Neural cell (in vitro differentiated cells): Measurements from ENCODE around the gene NME7. TPM values are rescaled to one million over a fixed set of nuclear protein-coding genes. Genes with fewer than 3 reads are reported as not detected.

Experiments used
- H2AFZ ChIP-seq: fragments of 200-600, 300-800 bp; sonication (generic), shearing (Covaris generic); 2 replicates; pipeline ENCODE4 v1.6.0; 2014; ENCODE audit warnings: low read depth, mild to moderate bottlenecking, antibody characterized with exemption, low read length, moderate library complexity
- H3F3A ChIP-seq: fragments of 200-600 bp; shearing (Covaris generic); 2 replicates; pipeline ENCODE4 v1.6.1; 2016; ENCODE audit warnings: mild to moderate bottlenecking, moderate library complexity, mixed read lengths, antibody characterized with exemption, low read length; ENCODE audit not compliant: insufficient read depth, poor library complexity, severe bottlenecking
- H3K27ac ChIP-seq: fragments of 200-600, 300-800 bp; sonication (generic), shearing (Covaris generic); 2 replicates; pipeline ENCODE4 v1.5.1; 2014; ENCODE audit warnings: mild to moderate bottlenecking, low read length, moderate library complexity
- H3K27me3 ChIP-seq: fragments of 300-800, 200-600 bp; sonication (generic), shearing (Covaris generic); 2 replicates; pipeline ENCODE4 v1.6.0; 2014; ENCODE audit warnings: mild to moderate bottlenecking, low read depth, low read length, moderate library complexity; ENCODE audit not compliant: insufficient read depth
- H3K36me3 ChIP-seq: fragments of 300-800, 200-600 bp; sonication (generic), shearing (Covaris generic); 2 replicates; pipeline ENCODE4 v1.5.1; 2014; ENCODE audit warnings: mild to moderate bottlenecking, antibody characterized with exemption, low read length, moderate library complexity; ENCODE audit not compliant: insufficient read depth
- H3K4me2 ChIP-seq: fragments of 300-800, 200-600 bp; sonication (generic), shearing (Covaris generic); 2 replicates; pipeline ENCODE4 v1.6.0; 2014; ENCODE audit warnings: mild to moderate bottlenecking, low read length
- H3K4me3 ChIP-seq: fragments of 300-800, 200-600 bp; sonication (generic), shearing (Covaris generic); 2 replicates; pipeline ENCODE4 v1.5.1; 2014; ENCODE audit warnings: mild to moderate bottlenecking, low read length, moderate library complexity
- H3K79me2 ChIP-seq: fragments of 200-600 bp; shearing (Covaris generic); replicated peaks from 2 replicates; pipeline ENCODE4 v1.6.0; 2014; ENCODE audit warnings: mild to moderate bottlenecking, low read length, moderate library complexity; ENCODE audit not compliant: insufficient read depth
- H3K9ac ChIP-seq: fragments of 300-800, 200-600 bp; sonication (generic), shearing (Covaris generic); 2 replicates; pipeline ENCODE4 v1.6.1; 2016; ENCODE audit warnings: mild to moderate bottlenecking, low read length, mixed read lengths
- H3K9me2 ChIP-seq: fragments of 200-600 bp; shearing (Covaris generic); 2 replicates; pipeline ENCODE4 v1.6.1; 2016; ENCODE audit warnings: mild to moderate bottlenecking, low read length, mixed read lengths; ENCODE audit not compliant: insufficient read depth
- H3K9me3 ChIP-seq: fragments of 200-600, 300-800 bp; sonication (generic), shearing (Covaris generic); 2 replicates; pipeline ENCODE4 v1.6.1; 2016; ENCODE audit warnings: mild to moderate bottlenecking, mixed run types, low read length, moderate library complexity, mixed read lengths
- H4K20me1 ChIP-seq: fragments of 200-600 bp; shearing (Covaris generic); 2 replicates; pipeline ENCODE4 v1.6.1; 2016; ENCODE audit warnings: mild to moderate bottlenecking, mixed run types; ENCODE audit not compliant: insufficient read depth
- CTCF ChIP-seq: fragments of 450-650 bp; IDR thresholded peaks from 2 replicates; pipeline ENCODE4 v1.5.1; 2014; ENCODE audit warnings: antibody characterized with exemption, mild to moderate bottlenecking, moderate library complexity; ENCODE audit not compliant: poor library complexity, severe bottlenecking
- EP300 ChIP-seq: fragments of 450-650 bp; conservative IDR thresholded peaks from 2 replicates; pipeline ENCODE4 v1.6.1; 2014; ENCODE audit warnings: antibody characterized with exemption, mild to moderate bottlenecking, moderate library complexity; ENCODE audit not compliant: poor library complexity, severe bottlenecking
- EZH2 ChIP-seq: fragments of 200-600, 300-800 bp; shearing (Covaris generic), sonication (generic); IDR thresholded peaks from 2 replicates; pipeline ENCODE4 v1.6.1; 2014; ENCODE audit warnings: antibody characterized with exemption, low read length, borderline replicate concordance, mild to moderate bottlenecking; ENCODE audit not compliant: insufficient read depth, poor library complexity, severe bottlenecking
- MXI1 ChIP-seq: fragments of 450-650 bp; conservative IDR thresholded peaks from 2 replicates; pipeline ENCODE4 v1.6.1; 2014; ENCODE audit warnings: antibody characterized with exemption, mild to moderate bottlenecking; ENCODE audit not compliant: poor library complexity, severe bottlenecking
- POLR2AphosphoS5 ChIP-seq: IDR thresholded peaks from 2 replicates; pipeline ENCODE4 v1.6.1; 2012
- SMC3 ChIP-seq: fragments of 450-650 bp; conservative IDR thresholded peaks from 2 replicates; pipeline ENCODE4 v1.6.1; 2014; ENCODE audit warnings: antibody characterized with exemption, mild to moderate bottlenecking, moderate library complexity; ENCODE audit not compliant: poor library complexity
- TAF1 ChIP-seq: IDR thresholded peaks from 2 replicates; pipeline ENCODE4 v1.6.1; 2012; ENCODE audit warnings: low read depth
- polyA plus RNA-seq: library from polyadenylated mRNA; depleted of rRNA; stranded (reverse); fragments of >200 nt; gene quantifications from 2 replicates; pipeline ENCODE4 v1.2.3, GENCODE V29; 2014
- TF ChIP-seq, protein P1 (sequence below): IDR thresholded peaks from 2 replicates; pipeline ENCODE4 v1.6.1; 2012; ENCODE audit warnings: borderline replicate concordance

Gene NME7
- polyA plus RNA-seq, 1 donor from 2014 or later, result 42.4 TPM

DNA sequence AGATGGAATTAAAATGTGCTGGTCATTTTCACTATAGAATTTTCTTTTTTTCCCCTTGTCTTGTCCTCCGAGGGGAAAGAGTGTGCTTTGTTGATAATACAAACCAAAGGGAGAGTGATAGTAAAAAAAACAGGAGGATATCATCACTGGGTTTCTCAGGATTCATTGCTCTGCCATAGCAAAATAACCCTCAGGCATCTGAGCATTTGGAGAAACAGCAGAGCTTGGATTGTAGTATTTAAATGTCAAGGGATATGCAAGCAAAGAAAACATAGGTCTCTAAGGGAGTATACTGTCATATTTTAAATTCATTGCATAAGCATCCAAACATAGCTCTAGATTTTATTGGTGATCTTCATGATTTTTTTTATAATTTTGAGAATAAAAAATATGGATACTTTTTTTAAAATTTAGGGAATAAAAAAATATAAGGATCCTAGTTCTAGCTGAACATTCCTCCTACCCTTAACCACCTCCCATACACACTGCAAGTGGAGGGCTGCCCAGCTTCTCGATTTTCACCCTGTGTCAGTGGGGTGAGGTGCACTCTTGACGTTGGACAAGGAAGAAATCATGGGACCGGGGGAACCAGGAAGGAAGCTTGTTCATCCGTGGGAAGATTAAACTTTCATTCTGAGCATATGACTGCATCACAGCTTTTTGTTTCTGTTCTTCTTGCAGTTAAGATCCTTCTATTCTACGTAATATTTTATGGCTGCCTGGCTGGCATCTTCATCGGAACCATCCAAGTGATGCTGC is 256.7 kb downstream of the NME7 start:
- Histone ChIP-seq H3F3A (no peaks in the 10 kb centered on the region), H3K79me2 (peaks cover 59% of the 10 kb centered on the region), H3K9me3 (no peaks in the 10 kb centered on the region), H3K27ac (peak overlapping the region; percentile 93), H3K4me3 (peak overlapping the region; percentile 92), H3K9me2 (no peaks in the 10 kb centered on the region), H4K20me1 (no peaks in the 10 kb centered on the region), H3K27me3 (no peaks in the 10 kb centered on the region), H3K4me2 (peak overlapping the region; percentile 99), H2AFZ (no peak overlapping the region), H3K36me3 (peaks cover 20% of the 10 kb centered on the region), H3K9ac (peak overlapping the region; percentile 96)
- peak; percentile 6 for TF ChIP-seq TAF1
- TF ChIP-seq EP300, result no peak

DNA sequence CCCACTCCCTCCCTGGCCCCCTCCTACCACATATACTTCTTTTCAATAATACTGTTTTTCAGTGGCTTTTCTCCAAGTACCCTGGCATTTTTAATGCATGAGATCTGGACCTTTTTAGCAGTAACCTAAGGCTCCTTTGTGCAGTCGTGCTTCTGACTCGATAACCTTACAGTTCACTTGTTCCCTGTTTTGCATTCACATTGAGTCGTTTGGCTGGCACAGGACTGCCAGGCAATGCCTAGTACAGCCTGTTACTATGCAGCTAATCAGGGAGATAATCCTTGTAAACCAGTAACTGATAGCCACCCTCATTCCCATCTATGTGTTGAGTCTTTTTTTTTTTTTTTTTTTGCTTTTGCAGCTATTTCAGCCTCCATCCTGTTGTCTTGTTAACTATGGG is 257.4 kb downstream of the NME7 start:
- Histone ChIP-seq H3K9me2 (no peaks in the 10 kb centered on the region), H3K27me3 (no peaks in the 10 kb centered on the region), H3K27ac (peak overlapping the region; percentile 93), H3F3A (no peaks in the 10 kb centered on the region), H4K20me1 (no peaks in the 10 kb centered on the region), H3K4me3 (peak overlapping the region; percentile 92), H3K9me3 (no peaks in the 10 kb centered on the region), H3K4me2 (peak overlapping the region; percentile 99), H3K9ac (peak overlapping the region; percentile 96), H3K79me2 (peaks cover 59% of the 10 kb centered on the region), H2AFZ (no peak overlapping the region), H3K36me3 (peaks cover 17% of the 10 kb centered on the region)
- TF ChIP-seq MXI1 (no peak), CTCF (no peak), EZH2 (no peak), SMC3 (peak; percentile 4)

DNA sequence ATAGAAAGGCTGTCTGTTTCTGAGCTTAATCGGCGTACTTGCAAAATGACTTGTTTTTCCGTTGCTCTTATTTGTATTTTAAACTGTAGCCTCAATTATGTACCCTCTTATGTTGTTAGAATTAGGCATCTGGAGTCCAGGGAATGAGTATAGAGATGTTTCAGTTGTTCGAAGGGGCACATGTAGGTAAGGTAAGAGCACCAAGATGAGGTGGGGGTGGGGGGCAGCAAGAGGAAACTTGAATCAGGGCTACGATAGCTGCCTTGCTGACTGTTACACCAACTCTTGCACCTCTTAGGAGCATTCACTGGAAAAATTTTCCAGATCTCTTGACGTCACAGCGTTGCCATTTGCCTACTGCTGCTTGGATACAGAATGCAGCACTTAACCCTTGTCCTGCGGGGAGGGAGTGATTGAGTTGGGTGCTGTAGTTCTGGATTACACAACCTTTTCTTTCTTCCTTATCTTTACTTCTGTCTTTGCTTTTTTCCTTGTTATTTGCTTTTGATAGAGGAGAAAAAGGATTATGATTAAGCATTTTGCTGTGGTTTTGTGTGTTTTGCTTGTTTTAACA is 257.9 kb downstream of the NME7 start:
- TF ChIP-seq POLR2AphosphoS5 (peak; percentile 70), SMC3 (peak; percentile 12), MXI1 (no peak), EP300 (peak; percentile 60)
- TF ChIP-seq, protein P1, sequence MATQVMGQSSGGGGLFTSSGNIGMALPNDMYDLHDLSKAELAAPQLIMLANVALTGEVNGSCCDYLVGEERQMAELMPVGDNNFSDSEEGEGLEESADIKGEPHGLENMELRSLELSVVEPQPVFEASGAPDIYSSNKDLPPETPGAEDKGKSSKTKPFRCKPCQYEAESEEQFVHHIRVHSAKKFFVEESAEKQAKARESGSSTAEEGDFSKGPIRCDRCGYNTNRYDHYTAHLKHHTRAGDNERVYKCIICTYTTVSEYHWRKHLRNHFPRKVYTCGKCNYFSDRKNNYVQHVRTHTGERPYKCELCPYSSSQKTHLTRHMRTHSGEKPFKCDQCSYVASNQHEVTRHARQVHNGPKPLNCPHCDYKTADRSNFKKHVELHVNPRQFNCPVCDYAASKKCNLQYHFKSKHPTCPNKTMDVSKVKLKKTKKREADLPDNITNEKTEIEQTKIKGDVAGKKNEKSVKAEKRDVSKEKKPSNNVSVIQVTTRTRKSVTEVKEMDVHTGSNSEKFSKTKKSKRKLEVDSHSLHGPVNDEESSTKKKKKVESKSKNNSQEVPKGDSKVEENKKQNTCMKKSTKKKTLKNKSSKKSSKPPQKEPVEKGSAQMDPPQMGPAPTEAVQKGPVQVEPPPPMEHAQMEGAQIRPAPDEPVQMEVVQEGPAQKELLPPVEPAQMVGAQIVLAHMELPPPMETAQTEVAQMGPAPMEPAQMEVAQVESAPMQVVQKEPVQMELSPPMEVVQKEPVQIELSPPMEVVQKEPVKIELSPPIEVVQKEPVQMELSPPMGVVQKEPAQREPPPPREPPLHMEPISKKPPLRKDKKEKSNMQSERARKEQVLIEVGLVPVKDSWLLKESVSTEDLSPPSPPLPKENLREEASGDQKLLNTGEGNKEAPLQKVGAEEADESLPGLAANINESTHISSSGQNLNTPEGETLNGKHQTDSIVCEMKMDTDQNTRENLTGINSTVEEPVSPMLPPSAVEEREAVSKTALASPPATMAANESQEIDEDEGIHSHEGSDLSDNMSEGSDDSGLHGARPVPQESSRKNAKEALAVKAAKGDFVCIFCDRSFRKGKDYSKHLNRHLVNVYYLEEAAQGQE, result peak; percentile 43

More for the DNA sequence above, 257.9 kb downstream of the NME7 start:
- Histone ChIP-seq H3K27ac (peak overlapping the region; percentile 93), H3K4me3 (peak overlapping the region; percentile 92), H3K9me2 (no peaks in the 10 kb centered on the region), H4K20me1 (no peaks in the 10 kb centered on the region), H3K79me2 (peaks cover 59% of the 10 kb centered on the region), H3K9ac (peak overlapping the region; percentile 96), H3K9me3 (no peaks in the 10 kb centered on the region), H3K36me3 (peaks cover 17% of the 10 kb centered on the region), H3K4me2 (peak overlapping the region; percentile 99), H3K27me3 (no peaks in the 10 kb centered on the region), H3F3A (no peaks in the 10 kb centered on the region), H2AFZ (peak overlapping the region; percentile 11)
